Endodermal cell (in vitro differentiated cells): ENCODE results near the gene LSG1. TPM values are rescaled to one million over a fixed set of nuclear protein-coding genes. Genes with fewer than 3 reads are reported as not detected.

Experiments used
- DNase-seq: peaks from one replicate; pipeline ENCODE4 v3.0.0-alpha.2; 2017
- H3K27ac ChIP-seq: 2 replicates; pipeline ENCODE4 v1.5.1; 2013; ENCODE audit warnings: mild to moderate bottlenecking, low read depth, low read length, moderate library complexity
- H3K27me3 ChIP-seq: 2 replicates; pipeline ENCODE4 v1.6.1; 2013; ENCODE audit warnings: mild to moderate bottlenecking, low read length, moderate library complexity; ENCODE audit not compliant: insufficient read depth, control insufficient read depth, poor library complexity, severe bottlenecking
- H3K36me3 ChIP-seq: 2 replicates; pipeline ENCODE4 v1.7.0; 2013; ENCODE audit warnings: mild to moderate bottlenecking, low read length, moderate library complexity; ENCODE audit not compliant: control insufficient read depth, insufficient read depth
- H3K4me1 ChIP-seq: one replicate; pipeline ENCODE4 v1.7.0; 2013; ENCODE audit warnings: low read length; ENCODE audit not compliant: control insufficient read depth, insufficient read depth
- H3K4me3 ChIP-seq: 2 replicates; pipeline ENCODE4 v1.5.1; 2013; ENCODE audit warnings: mild to moderate bottlenecking, low read length, moderate library complexity
- H3K9ac ChIP-seq: 2 replicates; pipeline ENCODE4 v1.6.1; 2013; ENCODE audit warnings: mild to moderate bottlenecking, low read length, moderate library complexity; ENCODE audit not compliant: poor library complexity, severe bottlenecking; ENCODE audit errors: extremely low read depth
- H3K9me3 ChIP-seq: 2 replicates; pipeline ENCODE4 v1.6.1; 2013; ENCODE audit warnings: mild to moderate bottlenecking, low read length, moderate library complexity; ENCODE audit not compliant: control insufficient read depth
- H3K27ac Mint-ChIP-seq: 2 replicates; pipeline ENCODE4 v1.8.0; 2020; ENCODE audit warnings: mixed read lengths
- H3K27me3 Mint-ChIP-seq: 2 replicates; pipeline ENCODE4 v1.8.0; 2021; ENCODE audit warnings: mild to moderate bottlenecking, mixed read lengths; ENCODE audit not compliant: insufficient read depth
- H3K36me3 Mint-ChIP-seq: 2 replicates; pipeline ENCODE4 v1.8.0; 2020; ENCODE audit warnings: low read depth, mixed read lengths
- H3K4me1 Mint-ChIP-seq: 2 replicates; pipeline ENCODE4 v1.8.0; 2020; ENCODE audit warnings: mixed read lengths
- H3K4me3 Mint-ChIP-seq: 2 replicates; pipeline ENCODE4 v1.8.0; 2020; ENCODE audit warnings: mild to moderate bottlenecking, moderate library complexity, mixed read lengths
- H3K9me3 Mint-ChIP-seq: 2 replicates; pipeline ENCODE4 v1.8.0; 2020; ENCODE audit warnings: mild to moderate bottlenecking, mixed read lengths
- CTCF ChIP-seq: fragments of 200-600 bp; sonication (generic); conservative IDR thresholded peaks from 2 replicates; pipeline ENCODE4 v1.5.0; 2021; ENCODE audit warnings: antibody characterized with exemption, mild to moderate bottlenecking
- WGBS, 2 experiments: methylation state at CpG; one replicate each; pipeline versions ENCODE4 v1.1.5 to v1.1.7; 2013; ENCODE audit warnings: missing lambda C conversion rate in 2 of 2, mixed read lengths in 1 of 2; ENCODE audit not compliant: insufficient coverage in 1 of 2, insufficient read length in 1 of 2; 5-methylcytosine and 5-hydroxymethylcytosine counted together
- total RNA-seq, 2 donors: library from RNA; stranded (reverse); fragmentation: NEBNext Ultra II Directional in 1 of 2; extraction: Animal tissue kit (Norgen Biotek cat#: 25700) in 1 of 2; gene quantifications; 2 replicates in 1 of 2; 3 replicates in 1 of 2; pipeline ENCODE4 v1.2.1, GENCODE V29; 2021

Gene LSG1
- total RNA-seq, 2 donors from 2014 or later = 38.3 to 44.7 TPM

GRCh38 chr3:194620196-194620595 is 51.8 kb downstream of the LSG1 start:
- Mint-ChIP-seq H3K4me3 (no peak overlapping the region), H3K36me3 (peaks cover 25% of the 10 kb centered on the region), H3K4me1 (no peaks in the 10 kb centered on the region), H3K27me3 (no peaks in the 10 kb centered on the region), H3K27ac (peak overlapping the region; percentile 11), H3K9me3 (no peaks in the 10 kb centered on the region)
- no peak for DNase-seq
- Histone ChIP-seq H3K27me3 (no peaks in the 10 kb centered on the region), H3K4me3 (no peak overlapping the region), H3K9ac (no peak overlapping the region), H3K4me1 (no peaks in the 10 kb centered on the region), H3K9me3 (no peaks in the 10 kb centered on the region), H3K27ac (no peak overlapping the region), H3K36me3 (peaks cover 3% of the 10 kb centered on the region)
- no peak for TF ChIP-seq CTCF
- WGBS, 2 experiments = 95 to 96% methylated on average over 6 to 7 of the region's 7 CpGs

- WGBS, 2 experiments = 96 to 98% methylated on average over 7 to 9 of the region's 9 CpGs
- Mint-ChIP-seq H3K27ac (no peak overlapping the region), H3K4me3 (no peak overlapping the region), H3K27me3 (no peaks in the 10 kb centered on the region), H3K36me3 (peaks cover 22% of the 10 kb centered on the region), H3K9me3 (no peaks in the 10 kb centered on the region), H3K4me1 (no peaks in the 10 kb centered on the region)
- no peak for DNase-seq
- Histone ChIP-seq H3K4me3 (no peak overlapping the region), H3K27ac (no peak overlapping the region), H3K27me3 (no peaks in the 10 kb centered on the region), H3K36me3 (peaks cover 3% of the 10 kb centered on the region), H3K9ac (no peak overlapping the region), H3K9me3 (no peaks in the 10 kb centered on the region), H3K4me1 (no peaks in the 10 kb centered on the region)
- no peak for TF ChIP-seq CTCF
Observed at GRCh38 chr3:194619741-194620140, 52.2 kb downstream of the LSG1 start.

GRCh38 chr3:194618858-194619608 is 53.0 kb downstream of the LSG1 start:
- H3K36me3 ChIP-seq = peaks cover 3% of the 10 kb centered on the region
- Mint-ChIP-seq H3K27me3 (no peaks in the 10 kb centered on the region), H3K9me3 (no peaks in the 10 kb centered on the region), H3K27ac (peak overlapping the region; percentile 70), H3K4me3 (no peak overlapping the region), H3K36me3 (peaks cover 28% of the 10 kb centered on the region), H3K4me1 (no peaks in the 10 kb centered on the region)
- no peak overlapping the region for H3K27ac ChIP-seq
- 86 to 88% methylated on average over 15 to 23 of the region's 23 CpGs for WGBS, 2 experiments
- H3K4me3 ChIP-seq = no peak overlapping the region
- TF ChIP-seq CTCF = no peak
- DNase-seq = peak; percentile 41
- no peak overlapping the region for H3K9ac ChIP-seq
- no peaks in the 10 kb centered on the region for H3K27me3 ChIP-seq
- H3K9me3 ChIP-seq = no peaks in the 10 kb centered on the region
- no peaks in the 10 kb centered on the region for H3K4me1 ChIP-seq
